ENCODE results near the gene CYB5D1.

Gene CYB5D1

DNA sequence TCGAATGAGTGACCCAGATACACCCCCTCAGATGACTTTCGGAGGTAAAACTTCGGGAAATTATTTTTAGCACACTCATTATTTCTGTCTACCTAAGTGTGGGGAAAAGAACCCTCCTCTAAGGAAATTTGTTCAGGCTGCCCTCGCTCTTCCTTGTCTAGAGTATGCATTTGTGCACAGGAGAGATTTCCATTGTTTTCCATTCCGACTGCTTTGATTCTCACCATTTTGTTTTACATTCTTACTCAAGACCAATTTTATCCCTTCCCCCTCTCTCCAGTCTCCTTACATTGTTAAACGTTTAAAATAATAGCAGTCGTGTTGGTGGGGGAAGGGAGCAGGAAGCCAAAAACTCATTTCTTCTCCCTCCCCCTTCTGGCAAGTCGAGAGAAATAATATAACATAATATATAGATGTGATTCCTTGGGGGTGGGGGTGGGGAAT lies 29.3 kb downstream of the CYB5D1 start:
- no peak for DNase-seq

DNA sequence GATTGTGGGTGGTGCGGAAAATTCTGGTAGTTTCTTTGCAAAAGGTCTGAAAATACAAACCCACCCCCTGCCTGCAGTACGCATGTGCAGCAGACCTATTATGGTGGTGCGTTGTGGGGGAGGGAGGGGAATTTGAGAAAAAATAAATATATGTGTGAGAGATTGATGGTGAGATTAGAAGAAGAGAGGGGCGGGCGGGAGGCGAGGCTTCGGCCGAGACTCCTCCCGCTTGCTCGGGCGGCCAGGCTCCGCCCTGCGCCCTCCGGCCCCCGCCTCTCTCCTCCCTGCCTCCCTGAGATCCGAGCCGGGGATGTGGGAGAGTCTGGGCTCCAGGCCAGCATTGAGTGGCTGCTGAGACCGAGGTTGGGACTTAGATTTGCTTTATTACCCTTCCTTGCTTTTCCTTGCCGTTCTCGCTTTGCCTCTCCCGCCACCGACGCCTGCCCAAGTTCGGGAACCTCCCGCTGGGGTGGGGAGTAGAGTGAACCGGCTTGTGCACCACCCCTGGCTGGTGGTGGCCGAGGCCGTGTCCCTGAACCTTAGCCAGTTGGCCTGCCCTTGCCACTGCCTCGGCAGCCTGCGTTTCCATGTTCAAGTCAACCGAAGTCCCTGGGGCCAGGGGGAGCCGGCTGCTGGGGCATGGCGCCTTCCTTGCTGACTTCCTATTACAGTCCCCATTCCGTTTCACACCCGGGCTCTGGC lies 29.8 kb downstream of the CYB5D1 start:
- peak; percentile 94 for DNase-seq

DNA sequence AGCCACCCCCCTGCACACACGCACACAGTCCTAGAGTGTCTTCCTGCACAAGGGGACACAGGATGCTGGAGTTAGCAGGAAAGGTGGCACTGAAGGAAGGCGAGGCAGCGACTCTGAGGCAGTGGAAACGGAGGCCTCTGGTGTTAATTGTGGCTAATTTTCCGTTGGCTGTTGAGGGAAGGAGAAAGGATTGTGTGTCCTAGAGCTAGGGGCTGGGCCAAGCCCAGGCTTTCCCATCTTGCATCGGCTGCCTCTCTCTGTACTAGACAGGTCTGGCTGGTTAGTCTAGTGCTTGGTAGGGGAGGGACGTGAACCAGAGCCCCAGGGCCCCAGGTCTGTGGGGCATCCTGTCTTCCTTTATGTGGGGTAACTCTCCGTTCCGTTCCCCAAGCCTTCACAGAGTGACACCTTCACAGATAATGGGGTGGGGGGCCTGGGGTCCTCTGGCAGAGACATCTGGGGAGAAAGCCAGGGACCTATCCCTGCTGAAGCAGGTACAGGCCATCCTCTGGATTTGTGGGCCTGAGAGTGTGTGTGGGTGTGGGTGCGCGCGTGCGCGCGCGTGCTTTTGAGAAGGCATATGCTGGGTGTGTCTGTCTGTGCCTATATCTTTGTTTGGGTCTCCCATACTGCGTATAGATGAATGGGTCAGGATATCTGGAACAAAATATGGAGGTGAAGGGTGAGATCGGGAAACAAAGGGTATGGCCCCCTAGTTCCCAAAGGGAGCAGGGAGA lies 30.5 kb downstream of the CYB5D1 start, which contains the start of gene CHD3:
Gene CHD3, plus strand, starts transcription at position 606 of the 737 bp plus-strand sequence. CDS start 212 bp downstream, outside the sequence.
- peak; percentile 59 for DNase-seq

DNA sequence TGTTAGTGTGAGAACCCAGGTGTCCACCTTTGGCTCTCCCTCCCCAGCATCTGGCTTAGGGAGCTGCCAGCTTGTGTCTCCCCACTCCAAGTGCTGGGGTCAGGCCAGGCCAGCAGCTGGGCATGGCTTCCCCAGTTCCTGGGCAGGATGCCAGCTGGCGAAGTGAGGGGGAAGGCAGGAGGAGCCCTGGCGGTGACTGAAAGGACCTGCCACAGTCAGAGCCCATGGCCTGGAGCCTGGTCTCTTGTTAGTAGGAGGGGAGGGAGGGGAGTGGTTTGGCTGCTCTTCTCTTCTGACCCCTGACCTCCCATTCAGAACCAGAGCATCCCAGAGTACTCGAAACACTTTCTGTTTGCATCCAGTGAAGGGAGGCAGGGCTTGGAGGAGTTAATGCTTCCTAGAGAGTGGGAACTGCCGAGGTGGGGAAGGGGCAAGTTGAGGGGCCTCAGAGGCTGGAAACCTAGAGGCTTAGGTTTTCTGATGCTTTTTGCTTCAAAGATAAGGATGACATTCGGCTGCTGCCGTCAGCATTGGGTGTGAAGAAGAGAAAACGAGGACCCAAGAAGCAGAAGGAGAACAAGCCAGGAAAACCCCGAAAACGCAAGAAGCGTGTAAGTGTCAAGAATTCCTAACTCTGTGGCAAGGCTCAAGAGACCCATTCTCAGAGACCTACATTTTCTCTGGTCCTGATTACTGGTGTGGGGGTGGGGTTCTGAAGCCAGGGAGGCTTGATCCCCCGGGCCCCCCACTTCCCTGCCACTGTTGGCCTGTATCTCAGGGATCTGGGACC lies 31.6 kb downstream of the CYB5D1 start:
- DNase-seq, result peak; percentile 95

DNA sequence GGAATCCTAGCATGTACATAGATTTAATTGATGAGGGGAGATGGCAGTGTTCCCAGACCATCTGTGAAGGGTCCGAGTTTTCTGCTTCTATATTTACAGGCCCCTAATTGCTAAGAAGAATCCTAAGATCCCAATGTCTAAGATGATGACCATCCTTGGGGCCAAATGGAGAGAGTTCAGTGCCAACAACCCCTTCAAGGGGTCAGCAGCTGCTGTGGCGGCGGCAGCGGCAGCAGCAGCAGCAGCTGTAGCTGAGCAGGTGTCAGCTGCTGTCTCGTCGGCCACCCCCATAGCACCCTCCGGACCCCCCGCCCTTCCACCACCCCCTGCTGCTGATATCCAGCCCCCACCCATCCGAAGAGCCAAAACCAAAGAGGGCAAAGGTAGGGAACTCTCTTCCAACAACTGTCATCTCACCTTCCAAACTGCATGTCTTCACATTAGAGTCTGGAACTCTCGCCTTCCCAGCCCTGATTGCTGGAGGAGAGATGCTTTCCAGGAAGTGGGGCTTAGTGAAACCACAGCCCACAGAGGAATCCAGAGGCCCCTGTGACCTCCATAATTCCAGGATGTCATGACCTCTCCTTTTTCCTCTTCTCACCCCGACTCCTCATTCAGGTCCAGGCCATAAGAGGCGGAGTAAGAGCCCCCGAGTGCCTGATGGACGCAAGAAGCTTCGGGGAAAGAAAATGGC lies 35.5 kb downstream of the CYB5D1 start:
- no peak for DNase-seq

DNA sequence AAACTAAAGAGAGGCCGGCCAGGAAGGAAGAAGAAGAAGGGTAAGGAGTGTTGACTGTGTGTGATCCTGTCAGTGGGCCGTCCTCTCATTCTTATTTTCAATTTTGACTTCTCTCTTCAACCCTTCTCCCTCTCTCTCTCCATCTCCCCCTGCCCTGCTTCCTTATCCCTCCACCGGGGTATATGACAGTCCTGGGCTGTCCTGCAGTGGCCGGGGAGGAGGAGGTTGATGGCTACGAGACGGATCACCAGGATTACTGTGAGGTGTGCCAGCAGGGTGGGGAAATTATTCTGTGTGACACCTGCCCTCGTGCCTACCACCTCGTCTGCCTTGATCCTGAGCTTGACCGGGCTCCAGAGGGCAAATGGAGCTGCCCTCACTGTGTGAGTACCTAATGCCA lies 36.4 kb downstream of the CYB5D1 start:
- DNase-seq, result no peak

DNA sequence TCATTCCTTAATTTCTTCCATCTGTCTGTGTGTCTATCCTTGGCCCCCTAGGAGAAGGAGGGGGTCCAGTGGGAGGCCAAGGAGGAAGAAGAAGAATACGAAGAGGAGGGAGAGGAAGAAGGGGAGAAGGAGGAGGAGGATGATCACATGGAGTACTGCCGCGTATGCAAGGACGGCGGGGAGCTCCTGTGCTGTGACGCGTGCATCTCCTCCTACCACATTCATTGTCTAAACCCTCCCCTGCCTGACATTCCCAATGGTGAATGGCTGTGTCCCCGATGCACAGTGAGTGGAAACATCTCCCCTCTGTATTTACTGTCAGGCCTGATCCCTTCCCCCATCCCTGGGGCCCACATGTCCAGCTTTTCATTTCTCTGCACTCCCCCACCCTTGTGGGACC lies 37.1 kb downstream of the CYB5D1 start:
- no peak for DNase-seq

DNA sequence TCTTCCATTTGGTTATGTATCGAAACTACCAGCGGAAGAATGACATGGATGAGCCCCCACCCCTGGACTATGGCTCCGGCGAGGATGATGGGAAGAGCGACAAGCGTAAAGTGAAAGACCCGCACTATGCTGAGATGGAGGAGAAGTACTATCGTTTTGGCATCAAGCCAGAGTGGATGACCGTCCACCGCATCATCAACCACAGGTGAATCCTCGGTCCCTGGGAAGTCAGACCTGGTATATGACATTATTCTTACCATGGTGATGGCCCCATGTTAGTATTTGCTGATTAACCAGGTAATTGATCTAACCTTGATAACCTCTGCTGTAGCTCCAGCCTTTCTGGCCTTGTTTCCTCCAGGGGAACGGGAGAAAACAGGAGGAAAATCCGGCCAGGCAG lies 39.3 kb downstream of the CYB5D1 start:
- no peak for DNase-seq

DNA sequence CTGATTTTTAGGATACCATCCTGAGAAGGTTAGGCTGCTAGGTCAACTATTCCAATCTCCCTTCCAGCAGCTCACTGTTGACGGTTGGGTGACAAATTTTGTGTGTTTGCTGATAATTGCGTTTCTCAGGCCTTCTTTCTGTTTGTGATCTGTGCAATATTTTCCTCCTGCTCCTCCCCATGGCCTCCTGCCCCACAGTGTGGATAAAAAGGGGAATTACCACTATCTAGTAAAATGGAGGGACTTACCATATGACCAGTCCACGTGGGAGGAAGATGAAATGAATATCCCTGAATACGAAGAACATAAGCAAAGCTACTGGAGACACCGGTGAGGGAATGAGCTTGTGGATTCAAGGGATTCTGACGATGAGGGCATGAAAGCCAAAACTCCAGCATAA lies 40.0 kb downstream of the CYB5D1 start:
- DNase-seq, result no peak

DNA sequence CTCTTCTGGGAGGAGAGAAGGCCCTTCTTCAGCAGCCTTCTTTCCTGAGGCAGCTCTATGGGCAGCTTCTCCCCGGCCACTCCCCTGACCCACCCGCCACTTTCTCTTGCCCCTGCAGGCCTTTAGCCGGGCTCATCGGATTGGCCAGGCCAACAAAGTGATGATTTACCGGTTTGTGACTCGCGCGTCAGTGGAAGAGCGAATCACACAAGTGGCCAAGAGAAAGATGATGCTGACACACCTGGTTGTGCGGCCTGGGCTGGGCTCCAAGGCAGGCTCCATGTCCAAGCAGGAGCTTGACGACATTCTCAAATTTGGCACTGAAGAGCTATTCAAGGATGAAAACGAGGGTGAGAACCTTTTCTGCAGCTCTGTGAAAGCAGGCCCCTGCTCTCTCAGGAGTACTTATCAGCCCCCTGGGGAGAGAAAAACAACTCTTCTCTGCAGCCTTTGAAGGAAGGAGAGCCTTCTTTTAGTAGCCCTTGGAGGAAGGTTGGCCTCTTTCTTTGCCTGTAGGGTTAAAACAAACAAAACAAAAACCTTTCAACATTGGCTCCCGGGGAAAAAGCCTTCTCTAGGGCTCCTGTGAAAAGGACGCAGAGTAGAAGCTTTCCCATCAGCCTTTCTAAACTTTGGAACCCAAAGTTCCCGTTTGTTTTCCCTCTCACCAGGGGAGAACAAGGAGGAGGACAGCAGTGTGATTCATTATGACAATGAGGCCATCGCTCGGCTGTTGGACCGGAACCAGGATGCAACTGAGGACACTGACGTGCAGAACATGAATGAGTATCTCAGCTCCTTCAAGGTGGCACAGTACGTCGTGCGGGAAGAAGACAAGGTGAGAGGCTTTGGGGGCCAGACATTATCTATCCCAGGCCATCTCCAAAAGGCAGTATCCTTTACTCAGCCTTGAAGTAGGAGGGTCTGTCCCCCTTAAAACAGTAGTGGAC lies 45.6 kb downstream of the CYB5D1 start:
- peak; percentile 99 for DNase-seq

DNA sequence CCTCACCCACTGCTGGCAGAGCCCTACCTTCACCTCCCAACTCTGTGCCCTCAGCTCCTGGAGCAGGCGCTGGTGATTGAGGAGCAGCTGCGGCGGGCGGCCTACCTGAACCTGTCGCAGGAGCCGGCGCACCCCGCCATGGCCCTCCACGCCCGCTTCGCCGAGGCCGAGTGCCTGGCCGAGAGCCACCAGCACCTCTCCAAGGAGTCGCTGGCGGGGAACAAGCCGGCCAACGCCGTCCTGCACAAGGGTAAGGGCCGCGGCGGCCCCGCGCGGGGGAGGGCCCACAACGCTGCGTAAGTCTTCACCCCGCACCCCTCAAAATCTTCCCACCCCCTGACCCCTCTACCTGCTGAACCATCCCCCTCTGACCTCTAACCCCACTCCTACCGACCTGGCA lies 51.3 kb downstream of the CYB5D1 start:
- no peak for DNase-seq

DNA sequence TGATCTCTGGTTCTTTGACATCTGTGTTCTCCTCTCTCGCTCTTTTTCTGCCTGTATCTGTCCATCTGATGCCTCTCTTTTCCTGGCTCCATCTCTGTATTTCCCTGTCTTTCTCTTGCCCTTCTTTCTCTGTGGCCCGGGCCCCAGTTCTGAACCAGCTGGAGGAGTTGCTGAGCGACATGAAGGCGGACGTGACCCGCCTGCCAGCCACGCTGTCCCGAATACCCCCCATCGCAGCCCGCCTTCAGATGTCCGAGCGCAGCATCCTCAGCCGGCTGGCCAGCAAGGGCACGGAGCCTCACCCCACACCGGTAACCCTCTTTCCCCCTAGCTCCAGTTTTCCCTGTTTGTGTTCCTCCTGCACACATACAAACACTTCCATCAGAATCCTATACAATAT lies 52.5 kb downstream of the CYB5D1 start:
- DNase-seq, result no peak

DNA sequence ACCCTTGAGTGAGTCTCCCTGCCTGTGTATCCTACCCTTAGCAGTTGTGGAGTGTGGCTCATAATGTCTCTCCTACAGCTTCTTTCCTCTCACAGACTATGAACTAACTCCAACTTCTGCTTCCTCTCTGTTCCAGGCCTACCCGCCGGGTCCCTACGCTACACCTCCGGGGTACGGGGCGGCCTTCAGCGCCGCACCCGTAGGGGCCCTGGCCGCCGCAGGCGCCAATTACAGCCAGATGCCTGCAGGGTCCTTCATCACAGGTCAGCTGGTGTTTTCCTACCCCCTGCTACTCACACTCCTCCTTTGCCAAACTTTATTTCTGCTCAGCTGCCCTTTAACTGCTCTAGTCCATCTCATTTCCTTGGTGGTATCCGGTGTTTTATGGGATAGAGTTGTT lies 52.9 kb downstream of the CYB5D1 start:
- DNase-seq, result no peak

DNA sequence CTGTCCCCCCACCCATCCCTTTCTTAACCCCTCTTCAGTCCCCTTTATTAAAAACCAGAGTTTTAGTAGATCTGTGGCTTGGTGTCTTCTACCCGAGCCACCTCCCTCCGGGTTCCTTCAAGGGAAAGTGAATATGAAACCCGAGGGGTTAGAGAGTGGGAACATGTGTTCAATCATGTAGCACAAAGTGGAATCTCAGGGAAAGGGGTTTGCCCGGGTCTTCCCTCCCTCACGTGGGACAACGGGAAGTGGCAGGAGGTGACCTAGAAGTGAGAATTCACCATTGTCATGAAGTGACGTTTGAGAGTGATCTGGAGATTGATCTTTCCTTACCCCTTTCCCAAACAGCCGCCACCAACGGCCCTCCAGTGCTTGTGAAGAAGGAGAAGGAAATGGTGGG lies 53.3 kb downstream of the CYB5D1 start:
- DNase-seq, result no peak
